ENCODE measurements around the gene CNOT1.

Gene CNOT1

DNA sequence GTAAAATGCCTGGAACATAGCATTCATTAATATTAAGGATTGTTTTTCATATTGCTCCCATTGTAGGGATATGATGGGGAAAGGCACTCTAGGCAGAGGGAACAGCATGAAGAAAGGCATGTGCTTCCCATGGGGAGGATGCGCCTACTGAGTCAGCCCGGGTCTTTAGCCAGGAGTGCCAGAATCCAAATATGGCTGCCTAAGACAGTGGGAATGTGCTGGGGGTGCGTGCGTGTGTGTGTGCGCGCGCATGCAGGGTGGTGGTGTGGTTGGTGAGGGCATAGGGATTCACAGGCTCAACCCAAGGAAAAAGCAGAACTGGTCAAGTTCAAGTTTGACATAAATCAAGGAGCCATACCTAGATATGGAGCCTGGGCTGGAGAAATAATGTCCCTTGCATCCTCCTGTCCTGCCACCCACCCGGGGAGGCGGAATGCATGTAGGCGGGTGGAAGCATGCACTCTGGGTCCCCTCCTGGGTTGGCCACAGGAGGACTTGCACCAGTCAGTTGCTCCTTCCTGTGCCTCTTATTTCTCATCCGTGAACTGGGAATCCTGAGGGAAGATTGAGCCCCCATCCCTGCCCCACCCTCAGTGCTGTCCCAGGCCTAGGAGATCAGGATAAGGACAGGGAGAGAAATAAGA, 148.3 kb downstream of the CNOT1 start:
- no peak overlapping the region for H3K4me3 ChIP-seq (ENCODE audit: low read depth, low read length)
- H3K9ac ChIP-seq (ENCODE audit: low read depth, low read length) = no peak overlapping the region
- no peaks in the 10 kb centered on the region for H3K4me1 ChIP-seq (ENCODE audit: control insufficient read depth, insufficient read depth, low read length)
- H3K9me3 ChIP-seq (ENCODE audit: control insufficient read depth, insufficient read depth, low read length) = no peaks in the 10 kb centered on the region
- no peaks in the 10 kb centered on the region for H3K36me3 ChIP-seq (ENCODE audit: control insufficient read depth, insufficient read depth, low read length)
- H3K27me3 ChIP-seq (ENCODE audit: control insufficient read depth, insufficient read depth, low read length) = no peaks in the 10 kb centered on the region

DNA sequence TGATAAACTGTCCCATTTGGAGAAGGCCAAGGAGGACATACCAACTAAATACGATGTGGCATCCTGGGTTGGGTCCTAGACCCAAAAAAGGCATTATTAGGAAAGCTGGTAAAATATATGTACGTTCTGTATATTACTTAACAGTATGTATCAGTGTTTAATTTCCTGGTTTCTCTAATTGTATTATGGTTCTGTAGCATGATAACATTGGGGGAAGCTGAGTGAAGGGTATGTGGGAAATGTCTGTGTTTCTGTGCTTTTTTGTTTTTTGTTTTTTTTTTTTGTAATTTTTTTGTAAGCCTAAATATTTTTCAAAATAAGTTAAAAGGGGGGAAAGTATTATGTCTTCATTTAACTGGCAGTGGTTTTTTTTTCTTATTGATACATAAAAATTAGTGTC, 151.2 kb downstream of the CNOT1 start:
- H3K27me3 ChIP-seq (ENCODE audit: control insufficient read depth, insufficient read depth, low read length) = no peaks in the 10 kb centered on the region
- H3K9me3 ChIP-seq (ENCODE audit: control insufficient read depth, insufficient read depth, low read length) = no peaks in the 10 kb centered on the region
- no peak overlapping the region for H3K9ac ChIP-seq (ENCODE audit: low read depth, low read length)
- no peaks in the 10 kb centered on the region for H3K4me1 ChIP-seq (ENCODE audit: control insufficient read depth, insufficient read depth, low read length)
- H3K36me3 ChIP-seq (ENCODE audit: control insufficient read depth, insufficient read depth, low read length) = no peaks in the 10 kb centered on the region
- no peak overlapping the region for H3K4me3 ChIP-seq (ENCODE audit: low read depth, low read length)

DNA sequence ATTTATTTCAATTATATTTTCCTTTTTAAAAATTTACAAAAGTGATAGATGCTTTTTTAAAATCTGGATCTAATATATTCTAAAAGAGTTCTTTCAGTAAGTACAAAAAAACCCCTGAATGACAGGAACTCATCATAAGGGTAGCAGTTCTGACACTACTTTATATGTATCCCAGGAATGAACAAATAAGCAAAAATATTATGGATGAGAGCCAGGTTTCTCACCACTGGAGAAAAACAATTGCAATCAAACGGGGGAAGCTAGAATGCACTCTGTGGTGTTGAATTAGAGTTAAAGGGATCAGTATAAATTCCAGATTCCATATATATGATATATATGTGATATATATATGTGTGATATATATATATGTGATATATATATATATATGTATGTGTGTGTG, 152.8 kb downstream of the CNOT1 start:
- Histone ChIP-seq H3K9me3 (ENCODE audit: control insufficient read depth, insufficient read depth, low read length) (no peaks in the 10 kb centered on the region), H3K9ac (ENCODE audit: low read depth, low read length) (no peak overlapping the region), H3K27me3 (ENCODE audit: control insufficient read depth, insufficient read depth, low read length) (no peaks in the 10 kb centered on the region), H3K4me3 (ENCODE audit: low read depth, low read length) (no peak overlapping the region), H3K36me3 (ENCODE audit: control insufficient read depth, insufficient read depth, low read length) (no peaks in the 10 kb centered on the region), H3K4me1 (ENCODE audit: control insufficient read depth, insufficient read depth, low read length) (no peaks in the 10 kb centered on the region)

DNA sequence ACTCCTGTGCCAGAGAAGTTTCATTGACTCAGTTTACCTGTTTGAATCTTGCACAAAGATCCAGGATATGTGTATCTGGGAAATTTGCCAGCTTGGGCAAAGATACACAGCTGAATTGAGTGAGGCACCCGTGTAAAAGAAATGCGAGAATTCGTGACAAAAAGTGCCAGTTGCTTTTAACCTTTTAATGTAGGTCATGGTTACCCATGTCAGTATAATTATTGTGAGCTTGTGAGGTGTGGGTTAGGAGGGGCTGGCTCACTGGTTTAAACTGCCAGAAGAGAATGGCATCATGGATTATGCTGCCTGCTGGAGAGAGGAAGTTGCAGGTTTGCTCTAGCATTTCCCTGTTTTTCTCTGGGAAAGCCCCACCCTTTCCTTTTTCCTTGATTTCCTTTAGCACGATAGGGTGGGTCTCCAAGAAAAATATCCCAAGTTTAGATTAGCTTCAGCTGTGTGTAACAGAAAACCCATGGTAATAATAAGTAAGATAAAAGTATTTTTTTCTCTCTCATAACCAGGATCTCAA, 154.5 kb downstream of the CNOT1 start:
- H3K9me3 ChIP-seq (ENCODE audit: control insufficient read depth, insufficient read depth, low read length) = no peaks in the 10 kb centered on the region

DNA sequence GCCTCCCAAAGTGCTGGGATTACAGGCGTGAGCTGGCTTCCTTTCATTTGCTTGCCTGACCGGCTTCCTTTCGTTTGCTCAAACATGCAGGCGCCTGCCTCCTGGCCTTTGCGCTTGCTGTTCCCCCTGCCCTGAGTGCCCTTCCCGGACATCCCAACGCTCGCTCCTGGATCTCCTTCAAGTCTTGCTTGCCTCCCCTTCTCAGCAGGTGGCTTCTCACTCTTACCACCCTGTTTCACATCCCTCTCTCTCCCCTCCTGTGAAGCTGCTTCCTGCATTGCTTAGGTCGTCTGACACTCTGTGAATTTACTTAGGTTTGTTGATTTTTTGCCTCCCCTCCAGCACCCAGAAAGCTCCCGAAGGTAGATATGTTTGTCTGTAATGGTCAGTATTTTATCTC, 155.3 kb downstream of the CNOT1 start:
- Histone ChIP-seq H3K36me3 (ENCODE audit: control insufficient read depth, insufficient read depth, low read length) (no peaks in the 10 kb centered on the region), H3K9me3 (ENCODE audit: control insufficient read depth, insufficient read depth, low read length) (no peaks in the 10 kb centered on the region), H3K4me3 (ENCODE audit: low read depth, low read length) (no peak overlapping the region)

More for the DNA sequence above, 154.5 kb downstream of the CNOT1 start:
- Histone ChIP-seq H3K36me3 (ENCODE audit: control insufficient read depth, insufficient read depth, low read length) (no peaks in the 10 kb centered on the region), H3K4me3 (ENCODE audit: low read depth, low read length) (no peak overlapping the region), H3K9ac (ENCODE audit: low read depth, low read length) (no peak overlapping the region), H3K4me1 (ENCODE audit: control insufficient read depth, insufficient read depth, low read length) (no peaks in the 10 kb centered on the region), H3K27me3 (ENCODE audit: control insufficient read depth, insufficient read depth, low read length) (no peaks in the 10 kb centered on the region)

DNA sequence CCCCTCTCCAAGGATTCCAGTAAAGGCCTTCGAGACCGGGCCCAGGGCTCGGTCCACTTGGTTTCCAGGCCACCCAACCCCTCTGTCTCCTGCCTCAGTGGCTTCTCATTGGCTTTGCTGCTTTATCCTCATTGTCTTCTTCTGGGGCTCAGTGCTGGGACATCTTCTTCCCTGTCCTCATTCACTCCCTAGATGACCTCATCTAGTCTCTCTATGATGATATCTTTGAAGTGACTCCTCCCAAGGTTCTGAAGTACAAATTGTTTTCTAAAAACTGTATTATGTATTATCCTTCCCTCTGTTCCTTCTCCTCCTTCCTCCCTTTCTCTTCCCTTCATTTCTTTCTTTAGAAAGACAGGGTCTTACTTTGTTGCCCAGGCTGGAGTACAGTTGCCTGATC, 156.8 kb downstream of the CNOT1 start:
- no peaks in the 10 kb centered on the region for H3K27me3 ChIP-seq (ENCODE audit: control insufficient read depth, insufficient read depth, low read length)
- no peaks in the 10 kb centered on the region for H3K9me3 ChIP-seq (ENCODE audit: control insufficient read depth, insufficient read depth, low read length)
- H3K36me3 ChIP-seq (ENCODE audit: control insufficient read depth, insufficient read depth, low read length) = no peaks in the 10 kb centered on the region
- H3K9ac ChIP-seq (ENCODE audit: low read depth, low read length) = no peak overlapping the region
- no peaks in the 10 kb centered on the region for H3K4me1 ChIP-seq (ENCODE audit: control insufficient read depth, insufficient read depth, low read length)
- H3K4me3 ChIP-seq (ENCODE audit: low read depth, low read length) = no peak overlapping the region

More for the DNA sequence above, 155.3 kb downstream of the CNOT1 start:
- H3K9ac ChIP-seq (ENCODE audit: low read depth, low read length) = no peak overlapping the region
- no peaks in the 10 kb centered on the region for H3K27me3 ChIP-seq (ENCODE audit: control insufficient read depth, insufficient read depth, low read length)
- no peaks in the 10 kb centered on the region for H3K4me1 ChIP-seq (ENCODE audit: control insufficient read depth, insufficient read depth, low read length)

DNA sequence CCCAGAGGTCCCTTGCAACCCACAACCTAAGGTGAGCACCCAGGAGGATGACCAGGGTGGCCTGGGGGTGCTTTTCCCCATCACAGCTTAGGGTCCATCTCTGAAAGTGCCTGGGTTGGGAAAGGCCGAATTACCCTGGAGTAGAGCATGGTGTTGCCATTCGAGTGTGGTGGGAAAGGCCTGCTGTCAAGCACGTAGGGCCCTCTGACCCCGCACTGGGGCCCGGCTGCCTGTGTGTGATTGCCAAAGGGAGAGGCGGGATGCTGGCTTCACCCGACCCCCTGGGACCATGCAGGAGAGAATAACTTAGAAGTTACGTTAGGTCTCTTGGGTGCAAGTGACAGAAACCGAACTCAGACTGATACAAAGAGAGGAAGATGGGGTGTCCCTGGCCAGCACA, 157.4 kb downstream of the CNOT1 start:
- Histone ChIP-seq H3K9me3 (ENCODE audit: control insufficient read depth, insufficient read depth, low read length) (no peaks in the 10 kb centered on the region), H3K36me3 (ENCODE audit: control insufficient read depth, insufficient read depth, low read length) (no peaks in the 10 kb centered on the region), H3K9ac (ENCODE audit: low read depth, low read length) (no peak overlapping the region), H3K4me3 (ENCODE audit: low read depth, low read length) (no peak overlapping the region), H3K27me3 (ENCODE audit: control insufficient read depth, insufficient read depth, low read length) (no peaks in the 10 kb centered on the region), H3K4me1 (ENCODE audit: control insufficient read depth, insufficient read depth, low read length) (no peaks in the 10 kb centered on the region)

DNA sequence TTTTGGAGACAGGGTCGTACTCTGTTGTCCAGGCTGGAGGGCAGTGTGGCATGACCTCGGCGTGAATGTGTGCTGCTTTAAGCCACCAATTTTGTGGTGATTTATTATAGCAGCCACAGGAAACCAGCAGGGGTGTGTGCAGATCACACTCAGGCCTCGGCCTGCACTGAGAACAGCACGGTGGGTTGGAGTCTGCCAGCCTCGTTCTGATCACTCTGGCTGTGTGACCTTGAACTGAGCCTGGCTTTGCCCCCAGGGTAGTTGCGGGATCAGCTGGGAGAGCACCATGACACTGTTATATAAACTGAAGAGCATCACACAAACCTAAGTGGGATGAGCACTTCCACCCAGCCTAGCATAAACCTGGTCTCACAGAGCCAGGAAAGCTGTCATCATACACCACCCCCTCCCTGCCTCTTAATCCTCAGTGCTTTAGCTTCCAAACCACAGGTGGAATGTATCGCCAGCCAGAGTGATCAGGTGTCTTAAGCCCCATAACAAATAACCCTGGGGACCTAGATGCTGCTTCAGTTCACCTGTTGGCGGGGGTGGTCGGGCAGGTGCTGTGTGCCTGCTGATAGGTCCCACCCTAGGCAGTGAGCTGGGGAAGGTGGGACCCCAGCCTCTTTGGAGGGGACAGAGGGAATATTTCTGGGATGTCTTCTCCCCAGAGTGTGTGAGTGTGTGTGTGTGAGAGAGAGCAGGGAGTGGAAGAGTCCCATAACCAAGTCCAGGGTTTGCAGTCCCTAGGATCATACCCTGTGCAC, 158.2 kb downstream of the CNOT1 start:
- Histone ChIP-seq H3K27me3 (ENCODE audit: control insufficient read depth, insufficient read depth, low read length) (peaks cover 6% of the 10 kb centered on the region), H3K4me1 (ENCODE audit: control insufficient read depth, insufficient read depth, low read length) (peaks cover 2% of the 10 kb centered on the region), H3K4me3 (ENCODE audit: low read depth, low read length) (no peak overlapping the region), H3K9ac (ENCODE audit: low read depth, low read length) (no peak overlapping the region), H3K36me3 (ENCODE audit: control insufficient read depth, insufficient read depth, low read length) (no peaks in the 10 kb centered on the region), H3K9me3 (ENCODE audit: control insufficient read depth, insufficient read depth, low read length) (no peaks in the 10 kb centered on the region)

Data from iPS-15b (cell line).